Ishikawa (cell line): ENCODE results near the gene MED13L.

Experiments
- CEBPB ChIP-seq: IDR thresholded peaks from 2 replicates; pipeline ENCODE4 v1.6.1; 2012
- CREB1 ChIP-seq: IDR thresholded peaks from 2 replicates; pipeline ENCODE4 v1.6.1; 2012; ENCODE audit warnings: low read depth
- EGR1 ChIP-seq: IDR thresholded peaks from 2 replicates; pipeline ENCODE4 v1.6.1; 2012
- EP300 ChIP-seq: IDR thresholded peaks from 2 replicates; pipeline ENCODE4 v1.6.1; 2012; ENCODE audit warnings: borderline replicate concordance
- FOXM1 ChIP-seq: IDR thresholded peaks from 2 replicates; pipeline ENCODE4 v1.6.1; 2012; ENCODE audit warnings: low read depth, borderline replicate concordance
- MAX ChIP-seq: IDR thresholded peaks from 2 replicates; pipeline ENCODE4 v1.6.1; 2012
- NFIC ChIP-seq: IDR thresholded peaks from 2 replicates; pipeline ENCODE4 v1.6.1; 2012
- RAD21 ChIP-seq: IDR thresholded peaks from 2 replicates; pipeline ENCODE4 v1.6.1; 2012; ENCODE audit warnings: low read depth
- REST ChIP-seq: IDR thresholded peaks from 2 replicates; pipeline ENCODE4 v1.6.1; 2012; ENCODE audit warnings: low read depth, mild to moderate bottlenecking
- TAF1 ChIP-seq: IDR thresholded peaks from 2 replicates; pipeline ENCODE4 v1.6.1; 2012; ENCODE audit warnings: low read depth, mild to moderate bottlenecking
- TCF12 ChIP-seq: IDR thresholded peaks from 2 replicates; pipeline ENCODE4 v1.6.1; 2012; ENCODE audit warnings: low read depth
- USF1 ChIP-seq: IDR thresholded peaks from 2 replicates; pipeline ENCODE4 v1.6.1; 2012
- YY1 ChIP-seq: IDR thresholded peaks from 2 replicates; pipeline ENCODE4 v1.6.1; 2012; ENCODE audit warnings: low read depth

- TF ChIP-seq TCF12 = no peak
- no peak for TF ChIP-seq REST
- TF ChIP-seq TAF1 = no peak
- no peak for TF ChIP-seq EP300
- TF ChIP-seq CREB1 = no peak
- no peak for TF ChIP-seq USF1
- TF ChIP-seq CEBPB = no peak
- no peak for TF ChIP-seq MAX
- no peak for TF ChIP-seq YY1
- TF ChIP-seq RAD21 = no peak
- no peak for TF ChIP-seq NFIC
- no peak for TF ChIP-seq EGR1
- TF ChIP-seq FOXM1 = no peak
Observed at GRCh38 chr12:116094475-116094874, 183.0 kb downstream of the MED13L start.
